Prostate gland (tissue), 2 donors: ENCODE results near the gene GALNT16. TPM values are rescaled to one million over a fixed set of nuclear protein-coding genes. Genes with fewer than 3 reads are reported as not detected.
"Not testable (repeated sequence)": the region's sequence is repeated elsewhere in the genome, so short reads cannot be mapped to it uniquely, and the experiment has no call there.

Experiments used
- DNase-seq: peaks from one replicate; pipeline ENCODE4 v3.0.0-alpha.2; 2019; ENCODE audit warnings: low spot score
- H3K27ac ChIP-seq, 2 donors: fragments of 200-600 bp; sonication (generic); 2 replicates each; pipeline ENCODE4 v1.5.1; 2017 to 2019
- H3K27me3 ChIP-seq: fragments of 200-600 bp; sonication (generic); replicated peaks from 2 replicates; pipeline ENCODE4 v1.5.1; 2019; ENCODE audit not compliant: insufficient read depth
- H3K36me3 ChIP-seq, 2 donors: fragments of 200-600 bp; sonication (generic); 1 replicate in 1 of 2; 2 replicates in 1 of 2; pipeline versions ENCODE4 v1.5.1 to v1.8.1; 2017 to 2019
- H3K4me1 ChIP-seq: fragments of 200-600 bp; sonication (generic); replicated peaks from 2 replicates; pipeline ENCODE4 v1.5.1; 2019
- H3K4me3 ChIP-seq, 2 donors: fragments of 200-600 bp; sonication (generic); 2 replicates each; pipeline ENCODE4 v1.5.1; 2017 to 2019
- H3K9me3 ChIP-seq: fragments of 200-600 bp; sonication (generic); 2 replicates; pipeline ENCODE4 v1.5.1; 2017
- CTCF ChIP-seq, 4 experiments: fragments of 200-600 bp in 2 of 4; fragments of 450-650 bp in 2 of 4; sonication (generic) in 2 of 4; IDR thresholded peaks; 1 replicate in 3 of 4; 2 replicates in 1 of 4; pipeline ENCODE4 v1.5.1; 2016 to 2019; ENCODE audit warnings: antibody characterized with exemption in 4 of 4, mild to moderate bottlenecking in 2 of 4, moderate library complexity in 2 of 4
- POLR2A ChIP-seq: fragments of 450-650 bp; IDR thresholded peaks from one replicate; pipeline ENCODE4 v1.6.1; 2016; ENCODE audit warnings: antibody characterized with exemption, mild to moderate bottlenecking
- POLR2AphosphoS5 ChIP-seq: sonication (generic); formaldehyde crosslinking; IDR thresholded peaks from one replicate; pipeline ENCODE4 v1.6.1; 2017; ENCODE audit warnings: antibody characterized with exemption
- WGBS: methylation state at CpG from one replicate; pipeline ENCODE4 v1.1.5; 2018; 5-methylcytosine and 5-hydroxymethylcytosine counted together
- intact Hi-C: fragments of 100-400 bp; cut with DNase I; formaldehyde crosslinking; loops from one replicate; pipeline ENCODE4 v1.14.2; 2022
- total RNA-seq, 2 donors: library from RNA; depleted of rRNA; stranded (reverse); fragments of >200 nt; gene quantifications; one replicate each; pipeline ENCODE4 v1.1.0, GENCODE V29; 2016

GALNT16 gene
- total RNA-seq, 2 donors from 2014 or later = 2.0 to 6.9 TPM

DNA sequence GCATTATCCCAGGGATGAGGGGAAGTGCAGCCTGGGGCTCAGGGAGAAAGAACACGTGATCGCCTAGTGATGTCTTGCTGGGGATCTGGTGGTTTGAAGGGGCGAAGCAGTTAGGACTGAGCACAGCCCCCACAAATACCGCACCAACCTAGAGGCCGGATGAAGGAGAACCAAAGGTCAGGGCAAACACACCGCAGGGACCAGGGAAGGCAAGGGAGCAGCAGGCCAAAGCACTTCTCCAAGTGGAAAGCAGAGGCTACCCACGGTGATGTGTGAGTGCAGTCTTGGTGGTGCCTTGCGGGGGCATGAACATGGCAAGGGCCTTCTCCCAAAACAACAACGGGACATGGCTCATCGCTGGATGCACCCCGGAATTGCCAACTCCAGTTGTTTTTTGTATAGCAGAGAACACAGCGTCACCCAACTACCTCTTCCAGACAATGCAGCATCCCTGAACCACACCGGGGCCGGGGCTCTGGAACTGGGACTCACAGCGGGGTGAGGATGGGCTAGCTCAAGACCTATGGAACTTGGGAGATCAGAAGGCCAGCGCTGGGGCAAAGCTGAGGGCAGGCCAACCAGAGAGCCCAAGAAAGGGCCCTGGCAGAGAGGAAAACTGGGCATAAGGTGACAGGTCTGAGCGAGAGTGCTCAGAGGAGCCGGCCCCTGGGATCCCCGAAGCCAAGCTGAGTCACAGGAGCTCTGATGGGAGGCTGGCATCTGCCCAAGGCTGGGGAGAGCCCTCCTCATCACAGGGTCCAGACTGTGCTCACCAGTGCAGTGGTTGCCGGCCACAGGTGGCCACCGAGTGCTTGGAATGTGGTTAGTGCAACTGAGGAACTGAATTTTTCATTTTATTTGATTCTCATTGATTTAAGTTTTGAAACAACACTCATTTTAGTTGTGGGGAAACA is 11.1 kb downstream of the GALNT16 start:
- no peaks in the 10 kb centered on the region for H3K36me3 ChIP-seq
- H3K27me3 ChIP-seq = no peaks in the 10 kb centered on the region
- intact Hi-C loops = no loop called here
- no peaks in the 10 kb centered on the region for H3K9me3 ChIP-seq
- no peak overlapping the region for H3K27ac ChIP-seq
- TF ChIP-seq CTCF (IDR thresholded peaks at IDR 0.05) = no peak
- TF ChIP-seq POLR2AphosphoS5 = no peak
- no peak for TF ChIP-seq POLR2A
- H3K4me1 ChIP-seq = no peaks in the 10 kb centered on the region
- no peak for DNase-seq
- 88% methylated on average over 21 of the region's 21 CpGs for WGBS
- no peak overlapping the region for H3K4me3 ChIP-seq

DNA sequence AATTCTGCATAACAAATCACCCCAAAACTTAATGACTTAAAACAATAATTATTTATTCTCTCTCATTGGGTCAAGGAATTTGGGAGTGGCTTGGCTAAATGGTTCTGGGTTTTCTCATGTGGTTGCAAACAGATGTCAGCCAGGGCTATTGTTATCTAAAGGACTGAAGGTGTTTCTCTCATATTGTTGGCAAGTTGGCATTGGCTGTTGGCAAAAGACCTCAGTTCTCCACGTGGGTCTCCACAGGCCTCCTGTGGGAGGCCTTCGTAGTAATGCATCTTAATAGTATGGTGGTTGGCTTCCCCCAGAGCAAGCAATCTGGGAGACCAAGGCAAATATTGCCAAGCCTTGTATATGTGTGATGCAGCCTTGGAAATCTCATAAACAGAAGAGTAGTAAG is 14.4 kb downstream of the GALNT16 start:
- Histone ChIP-seq H3K27ac (no peak overlapping the region), H3K4me1 (no peaks in the 10 kb centered on the region), H3K27me3 (no peaks in the 10 kb centered on the region), H3K4me3 (no peak overlapping the region), H3K36me3 (no peaks in the 10 kb centered on the region), H3K9me3 (no peaks in the 10 kb centered on the region)
- intact Hi-C loops = no loop called here
- no peak for DNase-seq
- no peak for TF ChIP-seq POLR2AphosphoS5
- no peak for TF ChIP-seq CTCF (IDR thresholded peaks at IDR 0.05)
- TF ChIP-seq POLR2A = no peak
- 54% methylated on average over 2 of the region's 2 CpGs for WGBS

DNA sequence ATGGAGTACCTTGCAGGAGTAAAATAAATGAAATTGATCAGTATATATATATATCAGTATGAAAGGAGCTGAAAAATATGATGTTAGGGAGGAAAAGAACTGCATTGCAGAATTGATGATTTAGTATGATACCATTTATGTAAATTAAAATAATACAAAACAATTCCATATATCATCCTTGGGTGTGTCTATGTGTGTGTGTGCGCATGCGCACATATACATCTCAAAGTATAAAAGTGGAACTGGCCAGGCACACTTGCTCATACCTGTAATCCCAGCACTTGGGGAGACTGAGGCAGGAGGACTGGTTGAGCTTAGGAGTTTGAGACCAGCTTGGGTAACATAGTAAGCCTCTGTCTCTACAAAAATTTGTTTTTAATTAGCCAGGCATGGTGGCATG is 15.4 kb downstream of the GALNT16 start:
- Histone ChIP-seq H3K4me1 (no peaks in the 10 kb centered on the region), H3K9me3 (no peaks in the 10 kb centered on the region), H3K36me3 (no peaks in the 10 kb centered on the region), H3K27ac (no peak overlapping the region), H3K27me3 (no peaks in the 10 kb centered on the region), H3K4me3 (no peak overlapping the region)
- intact Hi-C loops = no loop called here
- no peak for TF ChIP-seq CTCF (IDR thresholded peaks at IDR 0.05)
- no peak for TF ChIP-seq POLR2AphosphoS5
- no peak for TF ChIP-seq POLR2A
- WGBS = 97% methylated on average over 2 of the region's 2 CpGs
- no peak for DNase-seq

GRCh38 chr14:69277356-69277755 is 17.4 kb downstream of the GALNT16 start:
- H3K9me3 ChIP-seq, intact Hi-C loops, DNase-seq, H3K27me3 ChIP-seq, H3K27ac ChIP-seq, H3K4me3 ChIP-seq, H3K36me3 ChIP-seq, H3K4me1 ChIP-seq: not testable (repeated sequence)
- WGBS = 94% methylated on average over 3 of the region's 3 CpGs

GRCh38 chr14:69280746-69281291 is 20.9 kb downstream of the GALNT16 start:
- H3K36me3 ChIP-seq = no peaks in the 10 kb centered on the region
- no peaks in the 10 kb centered on the region for H3K4me1 ChIP-seq
- H3K27ac ChIP-seq = no peak overlapping the region
- TF ChIP-seq CTCF (IDR thresholded peaks at IDR 0.05) (no peak), POLR2A (no peak), POLR2AphosphoS5 (no peak)
- no peak for DNase-seq
- 88% methylated on average over 9 of the region's 9 CpGs for WGBS
- H3K9me3 ChIP-seq = no peaks in the 10 kb centered on the region
- H3K27me3 ChIP-seq = no peaks in the 10 kb centered on the region
- intact Hi-C loops = no loop called here
- H3K4me3 ChIP-seq = no peak overlapping the region
